H9 (cell line): ENCODE data around the gene FAM13A. TPM values are rescaled to one million over a fixed set of nuclear protein-coding genes. Genes with fewer than 3 reads are reported as not detected.

Experiments
- DNase-seq: peaks from one replicate; pipeline ENCODE4 v3.0.0-alpha.2; 2017
- H2AFZ ChIP-seq: one replicate; pipeline ENCODE4 v1.6.1; 2013; ENCODE audit warnings: mild to moderate bottlenecking, low read length, control low read depth, moderate library complexity
- H2AK5ac ChIP-seq: 2 replicates; pipeline ENCODE4 v1.6.1; 2013; ENCODE audit warnings: low read length, control low read depth, mixed read lengths; ENCODE audit not compliant: insufficient read length
- H2BK120ac ChIP-seq: one replicate; pipeline ENCODE4 v1.6.1; 2013; ENCODE audit warnings: low read depth, mild to moderate bottlenecking, low read length, control low read depth, inconsistent platforms; ENCODE audit not compliant: poor library complexity, severe bottlenecking
- H2BK12ac ChIP-seq: 2 replicates; pipeline ENCODE4 v1.6.1; 2013; ENCODE audit warnings: low read length, control low read depth, mixed read lengths, low read depth; ENCODE audit not compliant: insufficient read length
- H2BK15ac ChIP-seq: 2 replicates; pipeline ENCODE4 v1.6.1; 2013; ENCODE audit warnings: low read depth, low read length, control low read depth
- H2BK20ac ChIP-seq: one replicate; pipeline ENCODE4 v1.6.1; 2013; ENCODE audit warnings: low read depth, mild to moderate bottlenecking, low read length, control low read depth, inconsistent platforms; ENCODE audit not compliant: poor library complexity, severe bottlenecking
- H2BK5ac ChIP-seq: 2 replicates; pipeline ENCODE4 v1.6.1; 2013; ENCODE audit warnings: low read length, control low read depth, mixed read lengths; ENCODE audit not compliant: insufficient read length
- H3K14ac ChIP-seq: 2 replicates; pipeline ENCODE4 v1.6.1; 2013; ENCODE audit warnings: low read length, control low read depth; ENCODE audit not compliant: insufficient read depth
- H3K18ac ChIP-seq: 2 replicates; pipeline ENCODE4 v1.6.1; 2013; ENCODE audit warnings: low read depth, mild to moderate bottlenecking, mixed read lengths, low read length, control low read depth; ENCODE audit not compliant: insufficient read length
- H3K23ac ChIP-seq: 2 replicates; pipeline ENCODE4 v1.6.1; 2013; ENCODE audit warnings: low read length, control low read depth, mixed read lengths, low read depth; ENCODE audit not compliant: insufficient read length
- H3K23me2 ChIP-seq: 2 replicates; pipeline ENCODE4 v1.6.1; 2013; ENCODE audit warnings: low read depth, mild to moderate bottlenecking, mixed read lengths, low read length, control low read depth; ENCODE audit not compliant: insufficient read length, poor library complexity, severe bottlenecking
- H3K27ac ChIP-seq: 2 replicates; pipeline ENCODE4 v1.5.1; 2013; ENCODE audit warnings: low read length, control low read depth, mixed read lengths, low read depth; ENCODE audit not compliant: insufficient read length
- H3K27me3 ChIP-seq: 2 replicates; pipeline ENCODE4 v1.6.1; 2013; ENCODE audit warnings: low read length, control low read depth, inconsistent platforms; ENCODE audit not compliant: insufficient read depth
- H3K4ac ChIP-seq: 2 replicates; pipeline ENCODE4 v1.6.1; 2013; ENCODE audit warnings: low read depth, mild to moderate bottlenecking, control low read depth, inconsistent platforms, low read length, moderate library complexity
- H3K4me1 ChIP-seq: 2 replicates; pipeline ENCODE4 v1.6.1; 2013; ENCODE audit warnings: low read length, control low read depth, inconsistent platforms; ENCODE audit not compliant: insufficient read depth
- H3K4me2 ChIP-seq: 2 replicates; pipeline ENCODE4 v1.6.1; 2013; ENCODE audit warnings: low read length, control low read depth, mixed read lengths; ENCODE audit not compliant: insufficient read length, insufficient read depth
- H3K56ac ChIP-seq: 2 replicates; pipeline ENCODE4 v1.6.1; 2013; ENCODE audit warnings: low read depth, mild to moderate bottlenecking, mixed read lengths, low read length, control low read depth; ENCODE audit not compliant: insufficient read length
- H3K79me1 ChIP-seq: 2 replicates; pipeline ENCODE4 v1.6.1; 2013; ENCODE audit warnings: low read depth, mild to moderate bottlenecking, moderate library complexity, low read length, control low read depth, inconsistent platforms; ENCODE audit not compliant: insufficient read depth, poor library complexity, severe bottlenecking
- H3K79me2 ChIP-seq: 2 replicates; pipeline ENCODE4 v1.6.1; 2013; ENCODE audit warnings: low read length, control low read depth, inconsistent platforms; ENCODE audit not compliant: insufficient read depth
- H3K9ac ChIP-seq: 2 replicates; pipeline ENCODE4 v1.6.1; 2013; ENCODE audit warnings: low read length, control low read depth, mixed read lengths; ENCODE audit not compliant: insufficient read length; ENCODE audit errors: extremely low read depth
- H3K9me3 ChIP-seq: one replicate; pipeline ENCODE4 v1.6.1; 2013; ENCODE audit warnings: low read depth, low read length, inconsistent platforms; ENCODE audit not compliant: control insufficient read depth
- H3T11ph ChIP-seq: one replicate; pipeline ENCODE4 v1.6.1; 2013; ENCODE audit warnings: mild to moderate bottlenecking, low read length, control low read depth, inconsistent platforms
- H4K20me1 ChIP-seq: one replicate; pipeline ENCODE4 v1.6.1; 2013; ENCODE audit not compliant: control insufficient read depth, insufficient read length, insufficient read depth
- H4K5ac ChIP-seq: 2 replicates; pipeline ENCODE4 v1.6.1; 2013; ENCODE audit warnings: low read depth, mild to moderate bottlenecking, mixed read lengths, low read length, control low read depth; ENCODE audit not compliant: insufficient read length
- H4K8ac ChIP-seq: replicated peaks from 2 replicates; pipeline ENCODE4 v1.6.1; 2013; ENCODE audit warnings: low read length, control low read depth, mixed read lengths, low read depth; ENCODE audit not compliant: insufficient read length
- H4K91ac ChIP-seq: 2 replicates; pipeline ENCODE4 v1.6.1; 2013; ENCODE audit warnings: low read depth, mild to moderate bottlenecking, moderate library complexity, mixed read lengths, low read length, control low read depth; ENCODE audit not compliant: insufficient read length
- H3K27ac Mint-ChIP-seq, 3 experiments: 2 replicates in 2 of 3; 3 replicates in 1 of 3; pipeline ENCODE4 v1.8.0; 2020 to 2021; ENCODE audit warnings: mixed read lengths in 3 of 3, mild to moderate bottlenecking in 1 of 3, moderate library complexity in 1 of 3
- H3K27me3 Mint-ChIP-seq: 2 replicates; pipeline ENCODE4 v1.8.0; 2021; ENCODE audit warnings: low read depth, mild to moderate bottlenecking, moderate library complexity, mixed read lengths
- H3K36me3 Mint-ChIP-seq, 3 experiments: 2 replicates in 2 of 3; 3 replicates in 1 of 3; pipeline ENCODE4 v1.8.0; 2020 to 2021; ENCODE audit warnings: low read depth in 3 of 3, mixed read lengths in 3 of 3; ENCODE audit not compliant: insufficient read depth in 1 of 3
- H3K4me1 Mint-ChIP-seq, 2 experiments: 2 replicates each; pipeline ENCODE4 v1.8.0; 2020; ENCODE audit warnings: mixed read lengths in 2 of 2
- H3K4me3 Mint-ChIP-seq, 2 experiments: 2 replicates in 1 of 2; 3 replicates in 1 of 2; pipeline ENCODE4 v1.8.0; 2020 to 2021; ENCODE audit warnings: mild to moderate bottlenecking in 2 of 2, mixed read lengths in 2 of 2, moderate library complexity in 1 of 2
- H3K9me3 Mint-ChIP-seq, 2 experiments: 2 replicates in 1 of 2; 3 replicates in 1 of 2; pipeline ENCODE4 v1.8.0; 2020; ENCODE audit warnings: mild to moderate bottlenecking in 2 of 2, mixed read lengths in 2 of 2, moderate library complexity in 1 of 2
- CTCF ChIP-seq: fragments of 200-600 bp; sonication (generic); conservative IDR thresholded peaks from 3 replicates; pipeline ENCODE4 v1.8.0; 2021; ENCODE audit warnings: antibody characterized with exemption, mild to moderate bottlenecking
- WGBS: extraction: QIAGEN DNeasy Blood & Tissue Kit; methylation state at CpG from one replicate; pipeline ENCODE4 v1.1.7; 2013; ENCODE audit warnings: missing lambda C conversion rate, low lambda C conversion rate, mixed read lengths; ENCODE audit not compliant: insufficient read length; ENCODE audit errors: extremely low coverage; 5-methylcytosine and 5-hydroxymethylcytosine counted together
- total RNA-seq: library from RNA; stranded (reverse); gene quantifications from 2 replicates; pipeline ENCODE4 v1.2.1, GENCODE V29; 2021

The FAM13A gene
- total RNA-seq, 1 experiment from 2014 or later = 12.7 TPM

GRCh38 chr4:89036535-89036934 is 20.4 kb downstream of the FAM13A start:
- Histone ChIP-seq H4K91ac (no peak overlapping the region), H3K4ac (no peak overlapping the region), H3K79me2 (no peaks in the 10 kb centered on the region; the same call in 1 of the 2 replicates), H3K4me2 (no peak overlapping the region), H2BK5ac (no peak overlapping the region), H3K9ac (no peak overlapping the region), H3K27ac (no peak overlapping the region), H4K8ac (no peak overlapping the region), H4K20me1 (no peaks in the 10 kb centered on the region), H3K23me2 (no peaks in the 10 kb centered on the region), H4K5ac (no peak overlapping the region), H2BK120ac (no peak overlapping the region), H3K14ac (no peak overlapping the region), H3K27me3 (no peaks in the 10 kb centered on the region), H3K18ac (no peak overlapping the region), H3K9me3 (peaks cover 7% of the 10 kb centered on the region), H2AFZ (no peak overlapping the region), H3T11ph (no peak overlapping the region), H3K4me1 (no peaks in the 10 kb centered on the region), H3K79me1 (peaks cover 3% of the 10 kb centered on the region), H2BK12ac (no peak overlapping the region), H3K56ac (no peak overlapping the region), H2BK15ac (no peak overlapping the region), H2AK5ac (no peak overlapping the region), H3K23ac (no peak overlapping the region), H2BK20ac (no peak overlapping the region)
- Mint-ChIP-seq H3K4me1 (peaks cover 4% of the 10 kb centered on the region in 2 experiments; a peak in 3 of 4 replicates), H3K9me3 (peaks cover 29 to 30% of the 10 kb centered on the region in 2 experiments), H3K27ac (no peak overlapping the region), H3K27me3 (no peaks in the 10 kb centered on the region), H3K36me3 (peaks cover 27 to 42% (median 36%) of the 10 kb centered on the region in 3 experiments), H3K4me3 (no peak overlapping the region)
- DNase-seq = no peak
- no peak for TF ChIP-seq CTCF
- no CpG with 5 or more reads among the region's 2 CpGs for WGBS
